HepG2 (cell line): ENCODE measurements around the gene EGR1. TPM values are rescaled to one million over a fixed set of nuclear protein-coding genes. Genes with fewer than 3 reads are reported as not detected.

Experiments used
- CCAR2 ChIP-seq: fragments of 200-400 bp; formaldehyde crosslinking; optimal IDR thresholded peaks from 2 replicates; pipeline ENCODE3; 2018; ENCODE audit warnings: low read depth, mild to moderate bottlenecking, low read length, moderate library complexity
- CTCF ChIP-seq: sonication (generic); formaldehyde crosslinking; IDR thresholded peaks from 2 replicates; pipeline ENCODE4 v1.5.0; 2020; ENCODE audit warnings: mild to moderate bottlenecking, missing genetic modification reagents, moderate library complexity
- DR1 ChIP-seq: sonication (generic); formaldehyde crosslinking; IDR thresholded peaks from 2 replicates; pipeline ENCODE4 v1.8.0; 2021; ENCODE audit warnings: mild to moderate bottlenecking, missing genetic modification reagents, inconsistent platforms
- ELF4 ChIP-seq: sonication (generic); formaldehyde crosslinking; IDR thresholded peaks from 2 replicates; pipeline ENCODE4 v1.5.0; 2020; ENCODE audit warnings: missing genetic modification reagents, mild to moderate bottlenecking, moderate library complexity, borderline replicate concordance
- FOXA3 ChIP-seq: IDR thresholded peaks from 2 replicates; pipeline ENCODE4 v1.6.1; 2016; ENCODE audit warnings: missing genetic modification reagents, missing compliant biosample characterization
- HNRNPLL ChIP-seq: fragments of 200-400 bp; formaldehyde crosslinking; IDR thresholded peaks from 2 replicates; pipeline ENCODE4 v1.6.1; 2017; ENCODE audit warnings: mild to moderate bottlenecking, low read depth, low read length; ENCODE audit not compliant: poor library complexity, severe bottlenecking
- IRF1 ChIP-seq: sonication (generic); formaldehyde crosslinking; IDR thresholded peaks from 2 replicates; pipeline ENCODE4 v1.4.0; 2020; ENCODE audit warnings: low read depth, mild to moderate bottlenecking, missing genetic modification reagents
- KLF11 ChIP-seq: IDR thresholded peaks from 2 replicates; pipeline ENCODE4 v1.6.1; 2016; ENCODE audit warnings: missing compliant biosample characterization
- MTF2 ChIP-seq: sonication (generic); formaldehyde crosslinking; IDR thresholded peaks from 2 replicates; pipeline ENCODE4 v1.5.0; 2020; ENCODE audit warnings: missing genetic modification reagents, borderline replicate concordance
- NCOA2 ChIP-seq: sonication (generic); formaldehyde crosslinking; IDR thresholded peaks from 2 replicates; pipeline ENCODE4 v1.8.0; 2022; ENCODE audit warnings: inconsistent platforms
- PHF20 ChIP-seq: sonication (generic); formaldehyde crosslinking; IDR thresholded peaks from 2 replicates; pipeline ENCODE4 v1.5.0; 2020; ENCODE audit warnings: mild to moderate bottlenecking, missing genetic modification reagents
- POLR2AphosphoS2 ChIP-seq: IDR thresholded peaks from 2 replicates; pipeline ENCODE4 v1.6.1; 2011; ENCODE audit warnings: low read depth, low read length, improper control_type of control experiment
- RFX5 ChIP-seq: IDR thresholded peaks from 2 replicates; pipeline ENCODE4 v1.6.1; 2011; ENCODE audit warnings: low read depth, low read length, improper control_type of control experiment
- RORA ChIP-seq: sonication (generic); formaldehyde crosslinking; IDR thresholded peaks from 2 replicates; pipeline ENCODE4 v1.5.0; 2020; ENCODE audit warnings: mild to moderate bottlenecking, missing genetic modification reagents, moderate library complexity
- SP4 ChIP-seq: sonication (generic); formaldehyde crosslinking; IDR thresholded peaks from 2 replicates; pipeline ENCODE4 v1.8.1; 2023; ENCODE audit warnings: mild to moderate bottlenecking, missing genetic modification reagents
- THYN1 ChIP-seq: sonication (generic); formaldehyde crosslinking; IDR thresholded peaks from 2 replicates; pipeline ENCODE4 v1.8.1; 2023; ENCODE audit warnings: low read depth, mild to moderate bottlenecking, moderate library complexity, missing genetic modification reagents, borderline replicate concordance
- ZBTB7B ChIP-seq: sonication (generic); formaldehyde crosslinking; IDR thresholded peaks from 2 replicates; pipeline ENCODE4 v1.4.0; 2020; ENCODE audit warnings: missing genetic modification reagents
- ZFP37 ChIP-seq: sonication (generic); formaldehyde crosslinking; IDR thresholded peaks from 2 replicates; pipeline ENCODE4 v1.4.0; 2020; ENCODE audit warnings: missing genetic modification reagents, borderline replicate concordance
- ZKSCAN1 ChIP-seq: fragments of 150-350 bp; IDR thresholded peaks from 2 replicates; pipeline ENCODE4 v1.6.1; 2014; ENCODE audit warnings: low read length
- ZMYM4 ChIP-seq: sonication (generic); formaldehyde crosslinking; IDR thresholded peaks from 2 replicates; pipeline ENCODE4 v1.8.1; 2023; ENCODE audit warnings: mild to moderate bottlenecking, missing genetic modification reagents
- ZNF256 ChIP-seq: sonication (generic); formaldehyde crosslinking; conservative IDR thresholded peaks from 2 replicates; pipeline ENCODE4 v1.4.0; 2020; ENCODE audit warnings: missing genetic modification reagents
- ZNF430 ChIP-seq: sonication (generic); formaldehyde crosslinking; IDR thresholded peaks from 2 replicates; pipeline ENCODE4 v1.9.0; 2021; ENCODE audit warnings: mild to moderate bottlenecking, missing genetic modification reagents
- ZNF773 ChIP-seq: sonication (generic); formaldehyde crosslinking; IDR thresholded peaks from 2 replicates; pipeline ENCODE4 v1.4.0; 2020; ENCODE audit warnings: missing genetic modification reagents, borderline replicate concordance
- ZZZ3 ChIP-seq: sonication (generic); formaldehyde crosslinking; IDR thresholded peaks from 2 replicates; pipeline ENCODE4 v1.4.0; 2020; ENCODE audit warnings: missing genetic modification reagents, mild to moderate bottlenecking, borderline replicate concordance
- polyA plus RNA-seq, 8 experiments: library from polyadenylated mRNA; depleted of rRNA in 3 of 8; stranded (reverse) in 7 of 8; unstranded in 1 of 8; fragments of >200 nt; fragmentation: Illumina TruSeq in 4 of 8; extraction: Trizol in 4 of 8; gene quantifications; 2 replicates each; pipeline versions ENCODE4 v1.2.1 to v1.2.3, GENCODE V29; 2011 to 2016; ENCODE audit warnings: low read depth in 4 of 8, missing spikeins in 1 of 8, mixed read lengths in 1 of 8; ENCODE audit not compliant: insufficient read depth in 1 of 8
- total RNA-seq, 5 experiments: library from RNA; depleted of rRNA; stranded (reverse); fragments of >200 nt; fragmentation: Illumina TruSeq; extraction: Trizol; gene quantifications; 2 replicates each; pipeline ENCODE4 v1.2.3, GENCODE V29; 2016; ENCODE audit warnings: low read depth in 1 of 5
- TF ChIP-seq, protein P1 (sequence below): IDR thresholded peaks from 2 replicates; pipeline ENCODE4 v1.6.1; 2016; ENCODE audit warnings: missing compliant biosample characterization, missing genetic modification reagents, borderline replicate concordance
- TF ChIP-seq, protein P2 (sequence below): sonication (generic); IDR thresholded peaks from 2 replicates; pipeline ENCODE4 v1.6.1; 2016; ENCODE audit warnings: low read depth, borderline replicate concordance

EGR1 gene
- total and polyA plus RNA-seq, 2 of the 13 experiments (the other 11 are each of a cell fraction or from before 2014, with no cell fraction given) = 4.1 to 4.5 TPM

DNA sequence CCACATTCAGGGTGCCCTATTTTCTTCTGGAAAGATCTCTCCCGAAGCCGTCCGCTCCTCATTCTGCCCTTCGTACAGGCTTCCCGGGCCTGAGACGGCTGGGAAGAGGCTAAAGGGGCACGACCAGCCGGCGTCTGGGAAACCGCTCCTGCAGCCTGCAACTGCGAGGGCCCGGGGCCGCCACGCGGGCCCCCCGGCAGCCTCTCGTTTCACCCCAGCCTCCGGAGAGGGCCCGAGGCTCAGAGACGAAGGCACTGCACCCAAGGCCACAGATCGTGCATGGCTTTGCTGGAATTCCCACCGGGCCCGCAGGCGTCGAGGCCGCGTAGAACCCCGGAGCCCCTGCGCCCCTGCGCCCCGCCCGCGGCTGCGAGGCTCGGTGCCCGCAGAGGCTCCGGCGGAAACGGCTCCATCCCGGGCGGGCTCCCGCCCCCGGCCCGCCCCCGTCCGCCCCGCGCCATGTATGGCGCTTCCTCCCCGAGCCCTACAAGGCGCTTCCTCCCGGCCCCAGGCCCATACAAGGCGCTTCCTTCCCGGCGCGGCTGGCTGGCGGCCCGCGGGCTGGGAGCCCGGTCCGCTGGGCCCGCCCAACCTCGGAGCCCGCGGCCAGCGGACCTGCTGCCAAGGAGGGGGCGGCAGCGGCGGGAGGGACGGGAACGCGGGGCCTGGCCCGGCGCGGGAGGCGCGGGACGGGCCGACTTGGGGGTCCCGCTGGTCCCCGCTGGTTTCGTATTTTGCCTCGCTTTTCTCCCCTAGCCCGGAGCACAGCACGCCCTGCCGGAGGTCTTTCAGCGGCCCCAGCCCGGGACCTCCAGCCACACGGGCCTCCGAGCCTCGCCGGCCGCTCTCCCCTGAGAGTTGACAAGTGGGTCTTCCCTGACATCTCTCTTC lies 26.6 kb downstream of the EGR1 start (continued):
- 0 out of 2 replicates have a peak, but pooled peaks have one; percentile 42 for TF ChIP-seq IRF1 (CRISPR knock-in tag)
- no peak for TF ChIP-seq ZFP37
- TF ChIP-seq ZNF256 (CRISPR knock-in tag) = no peak
- no peak for TF ChIP-seq ZNF773 (CRISPR knock-in tag)
- TF ChIP-seq, protein P1, sequence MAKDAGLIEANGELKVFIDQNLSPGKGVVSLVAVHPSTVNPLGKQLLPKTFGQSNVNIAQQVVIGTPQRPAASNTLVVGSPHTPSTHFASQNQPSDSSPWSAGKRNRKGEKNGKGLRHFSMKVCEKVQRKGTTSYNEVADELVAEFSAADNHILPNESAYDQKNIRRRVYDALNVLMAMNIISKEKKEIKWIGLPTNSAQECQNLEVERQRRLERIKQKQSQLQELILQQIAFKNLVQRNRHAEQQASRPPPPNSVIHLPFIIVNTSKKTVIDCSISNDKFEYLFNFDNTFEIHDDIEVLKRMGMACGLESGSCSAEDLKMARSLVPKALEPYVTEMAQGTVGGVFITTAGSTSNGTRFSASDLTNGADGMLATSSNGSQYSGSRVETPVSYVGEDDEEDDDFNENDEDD = peak; percentile 68; the same call in 1 of the 2 replicates
- TF ChIP-seq ZNF430 (CRISPR knock-in tag) = 0 out of 2 replicates have a peak, but pooled peaks have one; percentile 5
- TF ChIP-seq THYN1 (CRISPR knock-in tag) = no peak
- TF ChIP-seq RORA (CRISPR knock-in tag) = no peak
- TF ChIP-seq HNRNPLL = peak; percentile 23
- TF ChIP-seq ZMYM4 (CRISPR knock-in tag) = peak; percentile 42; the same call in 1 of the 2 replicates
- no peak for TF ChIP-seq KLF11
- TF ChIP-seq CCAR2 = no peak
- TF ChIP-seq ZKSCAN1 = no peak
- TF ChIP-seq FOXA3 = no peak
- no peak; the same call in 1 of the 2 replicates for TF ChIP-seq ZBTB7B (CRISPR knock-in tag)
- TF ChIP-seq DR1 = peak; percentile 11; the same call in 1 of the 2 replicates
- TF ChIP-seq ZZZ3 (CRISPR knock-in tag) = 0 out of 2 replicates have a peak, but pooled peaks have one; percentile 20
- TF ChIP-seq RFX5 = no peak
- no peak for TF ChIP-seq MTF2 (CRISPR knock-in tag)
- no peak for TF ChIP-seq ELF4 (CRISPR knock-in tag)
- TF ChIP-seq PHF20 (CRISPR knock-in tag) = no peak
- peak; percentile 2; the same call in 1 of the 2 replicates for TF ChIP-seq CTCF
- no peak for TF ChIP-seq POLR2AphosphoS2
- no peak for TF ChIP-seq NCOA2 (CRISPR knock-in tag)
- peak; percentile 71 for TF ChIP-seq SP4 (CRISPR knock-in tag)
- TF ChIP-seq, protein P2, sequence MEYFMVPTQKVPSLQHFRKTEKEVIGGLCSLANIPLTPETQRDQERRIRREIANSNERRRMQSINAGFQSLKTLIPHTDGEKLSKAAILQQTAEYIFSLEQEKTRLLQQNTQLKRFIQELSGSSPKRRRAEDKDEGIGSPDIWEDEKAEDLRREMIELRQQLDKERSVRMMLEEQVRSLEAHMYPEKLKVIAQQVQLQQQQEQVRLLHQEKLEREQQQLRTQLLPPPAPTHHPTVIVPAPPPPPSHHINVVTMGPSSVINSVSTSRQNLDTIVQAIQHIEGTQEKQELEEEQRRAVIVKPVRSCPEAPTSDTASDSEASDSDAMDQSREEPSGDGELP = no peak
